Psoas muscle (tissue), 8 donors: ENCODE results near the gene DCTN1. TPM values are rescaled to one million over a fixed set of nuclear protein-coding genes. Genes with fewer than 3 reads are reported as not detected.
A peak's percentile ranks its signal among the peaks of the same experiment; 100 is the strongest.

Source experiments
- ATAC-seq, 4 donors: fragments of 200-7000 bp; cut with Tn5 transposase; one replicate each; pipeline ENCODE4 v1.9.1; 2020; ENCODE audit warnings: moderate library complexity in 3 of 4, mild to moderate bottlenecking in 2 of 4
- DNase-seq, 2 donors: peaks; one replicate each; pipeline ENCODE4 v3.0.0-alpha.2; 2020
- H3K27ac ChIP-seq: fragments of 200-600 bp; one replicate; pipeline ENCODE4 v1.8.0; 2022
- H3K27me3 ChIP-seq, 3 donors: fragments of 200-600 bp in 1 of 3; one replicate each; pipeline versions ENCODE4 v1.6.1 to v1.8.0; 2013 to 2022; ENCODE audit warnings: low read length in 2 of 3, mild to moderate bottlenecking in 2 of 3, moderate library complexity in 1 of 3; ENCODE audit not compliant: insufficient read depth in 3 of 3
- H3K36me3 ChIP-seq, 2 donors: fragments of 200-600 bp in 1 of 2; one replicate each; pipeline versions ENCODE4 v1.6.1 to v1.8.0; 2013 to 2022; ENCODE audit warnings: low read depth in 1 of 2, mild to moderate bottlenecking in 1 of 2, moderate library complexity in 1 of 2; ENCODE audit not compliant: insufficient read depth in 1 of 2
- H3K4me1 ChIP-seq: fragments of 200-600 bp; one replicate; pipeline ENCODE4 v1.8.0; 2022
- H3K4me3 ChIP-seq: fragments of 200-600 bp; one replicate; pipeline ENCODE4 v1.8.0; 2022; ENCODE audit warnings: mild to moderate bottlenecking
- H3K9me3 ChIP-seq: fragments of 200-600 bp; one replicate; pipeline ENCODE4 v1.8.0; 2022
- WGBS, 3 donors: extraction: QIAGEN DNeasy Blood & Tissue Kit; methylation state at CpG; one replicate each; pipeline versions ENCODE4 v1.1.6 to v1.1.7; 2013; 5-methylcytosine and 5-hydroxymethylcytosine counted together
- intact Hi-C, 2 donors: fragments of 100-400 bp; cut with DNase I; formaldehyde crosslinking; loops; one replicate each; pipeline versions ENCODE4 v1.11.0 to v1.14.2; 2022
- polyA plus RNA-seq, 3 donors: library from polyadenylated mRNA; stranded (reverse); fragments of 200-250 nt; gene quantifications; one replicate each; pipeline ENCODE4 v1.2.3, GENCODE V29; 2013
- total RNA-seq, 4 donors: library from RNA; stranded (reverse); fragmentation: NEBNext Ultra II Directional in 2 of 4; extraction: Animal tissue kit (Norgen Biotek cat#: 25700) in 2 of 4; gene quantifications; one replicate each; pipeline versions ENCODE4 v1.2.1 to v1.2.4, GENCODE V29; 2021 to 2023
- TF ChIP-seq, protein P1 (sequence below): fragments of 200-600 bp; IDR thresholded peaks from one replicate; pipeline ENCODE4 v1.8.0; 2022; ENCODE audit warnings: antibody characterized with exemption
- donor health status: healthy with polysubstance abuse.
- donor health status: DM: no; HTN: no; CAD: no; lungs with moderate emphysema.
- donor health status: Bipolar disorder and iron deficiency.
- donor health status: healthy.
- donor health status: DM: yes; HTN: yes; CAD: no.
- donor health status: DM: no; HTN: no; CAD: no.
- donor health status: DM: no; HTN: no; CAD: no.
- donor health status: DM: yes; HTN: yes; CAD: no.

The DCTN1 gene
- total and polyA plus RNA-seq, 7 donors = 45.6 to 131 (median 99.0) TPM

DNA sequence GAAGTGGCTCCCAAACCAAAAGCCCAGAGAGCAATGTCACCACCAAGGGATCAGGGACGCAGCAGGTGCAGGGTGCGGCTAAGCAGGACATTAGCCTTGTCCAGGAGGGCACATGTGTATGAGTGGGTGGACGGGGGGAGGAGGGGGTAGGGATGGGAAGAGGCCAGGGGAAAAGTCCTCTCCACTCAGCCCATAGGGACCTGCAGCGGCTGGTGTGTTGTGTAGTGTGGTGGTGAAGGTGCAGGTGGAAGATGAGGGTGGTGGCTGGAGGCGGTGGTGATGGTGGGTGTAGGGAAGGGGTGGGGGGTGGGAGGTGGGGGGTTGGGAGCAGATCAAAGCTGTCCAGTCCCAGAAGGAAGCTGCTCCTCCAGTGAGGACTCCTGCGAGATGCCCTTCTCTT, 37.7 kb upstream of the DCTN1 start:
- WGBS, 3 donors = 81 to 94% (median 86%) methylated on average over 6 of the region's 6 CpGs
- no peak for DNase-seq
- Histone ChIP-seq H3K4me3 (no peak overlapping the region), H3K27ac (no peak overlapping the region), H3K4me1 (no peaks in the 10 kb centered on the region), H3K36me3 (no peaks in the 10 kb centered on the region), H3K27me3 (peaks cover 0 to 50% (median 10%) of the 10 kb centered on the region in 3 donors), H3K9me3 (no peaks in the 10 kb centered on the region)
- no peak for ATAC-seq
- TF ChIP-seq, protein P1, sequence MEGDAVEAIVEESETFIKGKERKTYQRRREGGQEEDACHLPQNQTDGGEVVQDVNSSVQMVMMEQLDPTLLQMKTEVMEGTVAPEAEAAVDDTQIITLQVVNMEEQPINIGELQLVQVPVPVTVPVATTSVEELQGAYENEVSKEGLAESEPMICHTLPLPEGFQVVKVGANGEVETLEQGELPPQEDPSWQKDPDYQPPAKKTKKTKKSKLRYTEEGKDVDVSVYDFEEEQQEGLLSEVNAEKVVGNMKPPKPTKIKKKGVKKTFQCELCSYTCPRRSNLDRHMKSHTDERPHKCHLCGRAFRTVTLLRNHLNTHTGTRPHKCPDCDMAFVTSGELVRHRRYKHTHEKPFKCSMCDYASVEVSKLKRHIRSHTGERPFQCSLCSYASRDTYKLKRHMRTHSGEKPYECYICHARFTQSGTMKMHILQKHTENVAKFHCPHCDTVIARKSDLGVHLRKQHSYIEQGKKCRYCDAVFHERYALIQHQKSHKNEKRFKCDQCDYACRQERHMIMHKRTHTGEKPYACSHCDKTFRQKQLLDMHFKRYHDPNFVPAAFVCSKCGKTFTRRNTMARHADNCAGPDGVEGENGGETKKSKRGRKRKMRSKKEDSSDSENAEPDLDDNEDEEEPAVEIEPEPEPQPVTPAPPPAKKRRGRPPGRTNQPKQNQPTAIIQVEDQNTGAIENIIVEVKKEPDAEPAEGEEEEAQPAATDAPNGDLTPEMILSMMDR = no peak
- intact Hi-C loops = no loop called here

DNA sequence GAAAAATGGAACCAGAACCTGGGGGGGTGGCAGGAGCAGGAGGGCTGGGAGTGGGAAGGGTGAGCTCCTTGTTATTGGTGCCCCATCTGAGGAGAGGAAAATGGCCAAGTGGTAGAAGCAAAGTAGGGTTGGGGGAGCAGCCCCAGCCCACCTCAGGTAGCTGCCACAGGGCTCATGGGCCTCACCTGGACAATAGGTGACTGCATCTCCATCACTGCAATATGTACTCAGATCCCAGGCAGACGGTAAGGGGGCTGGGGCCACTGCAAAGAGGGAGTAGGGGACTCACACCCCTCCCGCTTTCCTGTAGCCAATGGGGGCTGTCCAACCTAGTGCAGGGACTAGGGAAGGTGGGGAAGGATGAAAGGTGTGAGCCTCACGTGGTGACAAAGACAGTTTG, 37.1 kb upstream of the DCTN1 start:
- no peak overlapping the region for H3K27ac ChIP-seq
- TF ChIP-seq, protein P1 = no peak
- ATAC-seq = no peak
- DNase-seq = no peak
- intact Hi-C loops = no loop called here
- H3K36me3 ChIP-seq = no peaks in the 10 kb centered on the region
- no peak overlapping the region for H3K4me3 ChIP-seq
- peaks cover 0 to 49% (median 10%) of the 10 kb centered on the region in 3 donors for H3K27me3 ChIP-seq
- no peaks in the 10 kb centered on the region for H3K4me1 ChIP-seq
- H3K9me3 ChIP-seq = no peaks in the 10 kb centered on the region
- WGBS, 3 donors = 73 to 81% (median 78%) methylated on average over 3 of the region's 3 CpGs

DNA sequence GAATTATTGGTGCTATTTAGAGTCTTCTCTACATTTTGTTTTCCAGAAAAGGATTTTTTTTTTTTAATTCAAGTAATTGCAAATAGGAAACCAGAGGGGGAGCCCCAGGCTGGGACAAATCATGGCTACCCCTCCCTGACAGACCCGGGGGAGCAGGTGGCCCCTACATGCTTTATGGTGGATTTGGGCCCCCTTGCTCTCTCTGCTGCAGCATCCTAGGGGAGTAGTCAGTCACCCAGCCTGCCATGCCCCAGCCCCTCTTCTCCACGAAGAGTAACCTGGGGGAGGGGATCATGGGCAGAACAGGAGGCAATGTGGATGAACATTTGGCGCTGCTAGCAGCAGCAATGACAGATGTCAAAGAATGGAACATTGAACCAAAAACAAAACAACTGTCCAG, 36.7 kb upstream of the DCTN1 start:
- Histone ChIP-seq H3K27me3 (peaks cover 0 to 46% (median 10%) of the 10 kb centered on the region in 3 donors), H3K36me3 (no peaks in the 10 kb centered on the region), H3K4me3 (no peak overlapping the region), H3K4me1 (no peaks in the 10 kb centered on the region), H3K9me3 (no peaks in the 10 kb centered on the region), H3K27ac (no peak overlapping the region)
- TF ChIP-seq, protein P1 = no peak
- 49 to 59% (median 58%) methylated on average over 3 of the region's 3 CpGs for WGBS, 3 donors
- intact Hi-C loops = no loop called here
- DNase-seq = no peak
- ATAC-seq = no peak

DNA sequence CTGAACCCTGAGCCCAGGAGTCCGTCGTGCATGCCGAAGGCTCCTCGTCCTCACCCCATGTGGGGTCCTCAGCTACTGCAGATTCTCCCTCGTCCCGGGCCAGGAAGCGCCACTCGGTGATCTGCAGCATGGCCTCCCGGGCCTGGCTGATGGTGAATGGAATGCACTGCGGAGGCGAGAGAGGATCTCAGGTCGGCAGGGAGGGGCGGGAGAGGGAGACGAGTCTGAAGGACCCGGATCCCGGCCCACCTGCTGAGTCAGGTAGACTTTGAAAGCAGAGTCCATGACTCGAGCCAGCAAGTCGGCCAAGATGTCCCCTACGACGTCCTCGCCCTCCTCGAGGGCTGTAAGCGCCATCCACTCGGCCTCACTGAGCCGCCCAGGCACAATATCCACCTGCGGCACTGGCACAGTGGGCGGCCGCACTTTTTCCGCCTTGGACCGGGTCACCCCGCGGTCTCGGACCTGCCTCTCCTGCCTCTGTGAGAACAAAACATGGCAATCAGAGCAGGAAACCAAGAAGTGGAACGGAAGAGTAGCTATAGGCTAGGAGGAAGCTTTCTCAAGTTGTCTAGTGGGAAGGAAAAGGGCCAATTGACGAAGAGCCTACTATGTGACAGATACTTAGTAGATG, 35.8 kb upstream of the DCTN1 start:
- H3K4me3 ChIP-seq = peak overlapping the region; percentile 62
- H3K27ac ChIP-seq = no peak overlapping the region
- TF ChIP-seq, protein P1 = no peak
- H3K27me3 ChIP-seq = peaks cover 0 to 37% (median 5%) of the 10 kb centered on the region in 3 donors
- DNase-seq (no peak), ATAC-seq (peak in 2 of 4 donors; percentile 10 to 13)
- intact Hi-C loops = no loop called here
- no peaks in the 10 kb centered on the region for H3K4me1 ChIP-seq
- H3K9me3 ChIP-seq = no peaks in the 10 kb centered on the region
- 54 to 57% (median 55%) methylated on average over 34 to 35 of the region's 35 CpGs for WGBS, 3 donors
- no peaks in the 10 kb centered on the region for H3K36me3 ChIP-seq
